ENCODE measurements around the gene GTF2B. TPM values are rescaled to one million over a fixed set of nuclear protein-coding genes. Genes with fewer than 3 reads are reported as not detected.
"Not testable (repeated sequence)": the region's sequence is repeated elsewhere in the genome, so short reads cannot be mapped to it uniquely, and the experiment has no call there.

The GTF2B gene
- total RNA-seq, 5 donors from 2014 or later (not counting 1 experiment from before 2014, with no cell fraction given): 34.2 to 54.5 (median 38.7) TPM

DNA sequence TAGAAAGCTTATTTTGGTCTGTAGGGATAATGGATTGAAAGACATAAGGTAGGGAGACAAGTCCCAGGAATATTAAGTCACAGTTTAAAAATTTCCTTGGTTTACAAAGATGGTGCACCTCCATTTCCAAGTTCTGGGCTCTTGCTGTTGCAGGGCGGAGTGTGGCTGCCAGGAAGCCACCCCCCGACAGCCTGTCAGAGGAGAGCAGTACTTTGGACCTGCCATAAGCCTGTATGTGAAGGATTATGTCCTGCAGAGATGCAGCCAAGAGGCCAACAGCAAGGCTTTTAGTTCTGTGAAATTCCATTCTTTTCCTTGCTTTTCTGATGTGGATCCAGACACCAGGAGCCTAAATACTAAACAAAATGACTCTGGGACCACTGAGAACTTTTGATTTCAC is 31.9 kb upstream of the GTF2B start:
- 100% methylated on average over 1 of the region's 2 CpGs for WGBS (ENCODE audit: insufficient coverage)
- ChIA-PET POLR2A (no interaction called here), CTCF (no interaction called here)
- Mint-ChIP-seq H3K4me1 (no peaks in the 10 kb centered on the region), H3K27ac (no peak overlapping the region), H3K36me3 (peaks cover 92% of the 10 kb centered on the region), H3K27me3 (no peaks in the 10 kb centered on the region), H3K4me3 (no peak overlapping the region), H3K9me3 (peaks cover 5 to 10% (median 8%) of the 10 kb centered on the region in 3 donors)
- Histone ChIP-seq H3K4me1 (ENCODE audit: control insufficient read depth in 1 of 2, extremely low read depth in 1 of 2, insufficient read depth in 2 of 2, low read length in 2 of 2) (no peaks in the 10 kb centered on the region), H3K9me3 (no peaks in the 10 kb centered on the region), H3K36me3 (ENCODE audit: control insufficient read depth in 2 of 2, extremely low read depth in 1 of 2, insufficient read depth in 1 of 2, low read length in 1 of 2) (peaks cover 15 to 39% of the 10 kb centered on the region in 2 donors), H3K4me3 (ENCODE audit: control insufficient read depth in 1 of 2, extremely low read depth in 1 of 2, low read length in 1 of 2) (no peak overlapping the region), H3K27ac (ENCODE audit: low read length) (no peak overlapping the region), H3K27me3 (replicated peaks in 1 of 2; ENCODE audit: control insufficient read depth in 2 of 2, extremely low read depth in 1 of 2, insufficient read depth in 2 of 2, low read length in 1 of 2) (no peaks in the 10 kb centered on the region)
- no peak for ATAC-seq (replicated peaks in 1 of 4)
- no peak for DNase-seq

DNA sequence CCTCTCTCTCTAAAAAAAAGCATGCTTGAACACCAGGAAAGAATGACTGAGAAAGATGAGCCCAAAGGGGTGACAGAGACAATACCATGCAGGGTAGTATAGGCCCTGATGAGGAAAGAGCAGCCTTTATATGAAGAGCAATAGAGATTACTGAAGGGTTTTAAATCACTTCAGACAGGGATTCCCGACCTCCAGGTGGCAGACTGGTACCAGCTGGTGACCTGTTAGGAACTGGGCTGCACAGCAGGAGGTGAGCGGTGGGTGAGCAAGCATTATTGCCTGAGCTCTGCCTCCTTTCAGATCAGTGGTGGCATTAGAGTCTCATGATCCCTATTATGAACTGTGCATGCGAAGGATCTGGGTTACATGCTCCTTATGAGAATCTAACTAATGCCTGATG is 30.8 kb upstream of the GTF2B start:
- CTCF ChIA-PET: interaction anchor here in 1 of 2 donors (0.6 kb wide), 1 partner anchor 78 kb away, joined by 7 read pairs; no protein-coding TSS in a partner anchor
- 97% methylated on average over 3 of the region's 3 CpGs for WGBS (ENCODE audit: insufficient coverage)

DNA sequence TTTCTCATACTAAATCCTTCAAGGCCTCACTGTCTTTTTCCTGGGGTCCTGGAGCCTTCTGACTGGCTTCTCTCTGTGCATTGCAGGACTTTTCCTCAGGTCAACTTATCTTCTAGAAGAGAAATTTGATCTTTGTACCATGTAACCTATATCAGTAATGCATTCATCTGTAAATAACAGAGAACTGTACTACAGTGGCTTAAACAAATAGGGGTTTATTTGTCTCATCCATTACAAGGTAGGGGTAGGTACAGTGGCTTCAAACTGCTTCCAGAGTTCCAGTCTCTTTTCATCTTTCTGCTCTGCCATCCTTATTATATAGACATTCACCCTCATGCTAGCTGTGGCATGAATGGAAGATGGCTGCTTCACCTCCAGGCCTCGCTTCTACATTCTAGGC is 29.5 kb upstream of the GTF2B start:
- POLR2A ChIA-PET: no interaction called here
- Histone ChIP-seq H3K27ac (ENCODE audit: low read length) (no peak overlapping the region), H3K27me3 (replicated peaks in 1 of 2; ENCODE audit: control insufficient read depth in 2 of 2, extremely low read depth in 1 of 2, insufficient read depth in 2 of 2, low read length in 1 of 2) (no peaks in the 10 kb centered on the region), H3K4me1 (ENCODE audit: control insufficient read depth in 1 of 2, extremely low read depth in 1 of 2, insufficient read depth in 2 of 2, low read length in 2 of 2) (no peaks in the 10 kb centered on the region), H3K4me3 (ENCODE audit: control insufficient read depth in 1 of 2, extremely low read depth in 1 of 2, low read length in 1 of 2) (no peak overlapping the region), H3K9me3 (peaks cover 7% of the 10 kb centered on the region), H3K36me3 (ENCODE audit: control insufficient read depth in 2 of 2, extremely low read depth in 1 of 2, insufficient read depth in 1 of 2, low read length in 1 of 2) (peaks cover 15 to 39% of the 10 kb centered on the region in 2 donors)
- H3K36me3 Mint-ChIP-seq: peaks cover 85% of the 10 kb centered on the region
- DNase-seq: no peak
- CTCF ChIA-PET: no interaction called here
- WGBS (ENCODE audit: insufficient coverage): no CpG with 5 or more reads among the region's 1 CpG
- no peaks in the 10 kb centered on the region for H3K27me3 Mint-ChIP-seq
- peaks cover 0 to 2% (median 0%) of the 10 kb centered on the region in 3 donors for H3K4me1 Mint-ChIP-seq
- H3K27ac Mint-ChIP-seq: no peak overlapping the region
- H3K4me3 Mint-ChIP-seq: no peak overlapping the region
- H3K9me3 Mint-ChIP-seq: peaks cover 19 to 30% (median 27%) of the 10 kb centered on the region in 3 donors
- ATAC-seq (replicated peaks in 1 of 4): no peak

More for the DNA sequence above, 30.8 kb upstream of the GTF2B start:
- DNase-seq: no peak
- no peaks in the 10 kb centered on the region for H3K27me3 Mint-ChIP-seq
- H3K4me3 Mint-ChIP-seq: no peak overlapping the region
- H3K36me3 Mint-ChIP-seq: peaks cover 87% of the 10 kb centered on the region
- Histone ChIP-seq H3K27me3 (replicated peaks in 1 of 2; ENCODE audit: control insufficient read depth in 2 of 2, extremely low read depth in 1 of 2, insufficient read depth in 2 of 2, low read length in 1 of 2) (no peaks in the 10 kb centered on the region), H3K36me3 (ENCODE audit: control insufficient read depth in 2 of 2, extremely low read depth in 1 of 2, insufficient read depth in 1 of 2, low read length in 1 of 2) (peaks cover 15 to 39% of the 10 kb centered on the region in 2 donors), H3K4me1 (ENCODE audit: control insufficient read depth in 1 of 2, extremely low read depth in 1 of 2, insufficient read depth in 2 of 2, low read length in 2 of 2) (no peaks in the 10 kb centered on the region), H3K27ac (ENCODE audit: low read length) (no peak overlapping the region), H3K9me3 (no peaks in the 10 kb centered on the region), H3K4me3 (ENCODE audit: control insufficient read depth in 1 of 2, extremely low read depth in 1 of 2, low read length in 1 of 2) (no peak overlapping the region)
- ATAC-seq (replicated peaks in 1 of 4): no peak
- no peak overlapping the region for H3K27ac Mint-ChIP-seq
- H3K4me1 Mint-ChIP-seq: no peaks in the 10 kb centered on the region
- POLR2A ChIA-PET: no interaction called here
- peaks cover 10 to 16% (median 16%) of the 10 kb centered on the region in 3 donors for H3K9me3 Mint-ChIP-seq

DNA sequence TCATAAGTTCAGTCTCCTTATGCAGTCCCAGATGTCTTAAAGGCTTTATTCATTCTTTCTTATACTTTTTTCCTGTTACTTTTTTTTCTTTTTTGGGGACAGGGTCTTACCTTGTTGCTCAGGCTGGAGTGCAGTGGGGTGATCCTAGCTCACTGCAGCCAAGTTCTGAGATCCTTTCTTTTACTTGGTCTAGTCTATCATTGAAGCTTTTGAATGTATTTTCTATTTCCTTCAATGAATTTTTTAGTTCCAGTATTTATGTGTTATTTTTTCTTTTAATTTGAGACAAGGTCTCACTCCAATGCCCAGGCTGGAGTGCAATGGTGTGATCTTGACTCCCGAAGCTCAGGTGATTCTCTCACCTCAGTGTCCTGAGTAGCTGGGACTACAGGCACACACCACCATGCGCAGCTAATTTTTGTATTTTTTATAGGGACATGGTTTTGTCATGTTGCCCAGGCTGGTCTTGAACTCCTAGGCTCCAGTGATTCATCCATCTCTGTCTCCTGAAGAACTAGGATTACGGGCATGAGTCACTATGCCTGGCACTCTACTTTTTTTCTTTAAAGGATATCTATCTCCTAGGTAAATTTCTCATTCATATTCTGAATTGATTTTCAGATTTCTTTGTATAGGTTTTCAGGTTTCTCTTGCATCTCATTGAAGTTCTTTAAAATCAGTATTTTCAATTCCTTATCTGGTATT is 26.1 kb upstream of the GTF2B start:
- 100% methylated on average over 1 of the region's 3 CpGs for WGBS (ENCODE audit: insufficient coverage)
- H3K27me3 Mint-ChIP-seq: no peaks in the 10 kb centered on the region
- POLR2A ChIA-PET: interaction anchor here in 1 of 2 donors (0.6 kb wide), 1 partner anchor 1004 kb away, joined by 3 read pairs; no protein-coding TSS in a partner anchor

DNA sequence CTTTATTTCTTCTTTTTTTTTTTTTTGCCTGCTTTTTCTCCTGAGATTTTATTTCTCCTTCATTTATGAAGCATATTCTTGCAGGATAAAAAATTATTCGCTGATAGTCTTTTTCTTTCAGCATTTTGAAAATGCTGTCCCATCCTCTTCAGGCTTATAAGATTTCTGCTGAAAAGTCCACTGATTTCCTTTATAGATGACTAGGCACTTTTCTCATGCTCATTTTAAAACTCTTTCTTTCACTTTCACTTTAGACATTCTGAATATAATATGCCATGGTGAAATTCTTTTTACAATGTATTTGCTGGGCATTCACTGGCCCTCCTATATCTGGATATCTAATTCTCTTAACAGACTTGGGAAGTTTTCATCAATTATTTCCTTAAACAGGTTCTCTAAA is 25.5 kb upstream of the GTF2B start:
- H3K36me3 ChIP-seq (ENCODE audit: control insufficient read depth in 2 of 2, extremely low read depth in 1 of 2, insufficient read depth in 1 of 2, low read length in 1 of 2): peaks cover 3 to 11% of the 10 kb centered on the region in 2 donors
- no peaks in the 10 kb centered on the region for H3K4me1 ChIP-seq (ENCODE audit: control insufficient read depth in 1 of 2, extremely low read depth in 1 of 2, insufficient read depth in 2 of 2, low read length in 2 of 2)
- no peak overlapping the region for H3K4me3 ChIP-seq (ENCODE audit: control insufficient read depth in 1 of 2, extremely low read depth in 1 of 2, low read length in 1 of 2)
- Mint-ChIP-seq H3K36me3 (peaks cover 47% of the 10 kb centered on the region), H3K9me3 (peaks cover 21 to 53% (median 45%) of the 10 kb centered on the region in 3 donors), H3K4me1 (peaks cover 0 to 5% (median 3%) of the 10 kb centered on the region in 3 donors), H3K4me3 (no peak overlapping the region), H3K27me3 (no peaks in the 10 kb centered on the region), H3K27ac (no peak overlapping the region)
- ChIA-PET CTCF (no interaction called here), POLR2A (no interaction called here)
- WGBS (ENCODE audit: insufficient coverage): no CpG with 5 or more reads among the region's 1 CpG
- peaks cover 7% of the 10 kb centered on the region for H3K9me3 ChIP-seq
- no peaks in the 10 kb centered on the region for H3K27me3 ChIP-seq (replicated peaks in 1 of 2; ENCODE audit: control insufficient read depth in 2 of 2, extremely low read depth in 1 of 2, insufficient read depth in 2 of 2, low read length in 1 of 2)
- no peak for DNase-seq
- no peak overlapping the region for H3K27ac ChIP-seq (ENCODE audit: low read length)
- ATAC-seq (replicated peaks in 1 of 4): no peak

More for the DNA sequence above, 26.1 kb upstream of the GTF2B start:
- Mint-ChIP-seq H3K9me3 (peaks cover 21 to 53% (median 45%) of the 10 kb centered on the region in 3 donors), H3K4me1 (peaks cover 0 to 2% (median 0%) of the 10 kb centered on the region in 3 donors), H3K36me3 (peaks cover 53% of the 10 kb centered on the region), H3K4me3 (no peak overlapping the region), H3K27ac (no peak overlapping the region)
- DNase-seq (no peak), ATAC-seq (replicated peaks in 1 of 4) (no peak)
- no peaks in the 10 kb centered on the region for H3K27me3 ChIP-seq (replicated peaks in 1 of 2; ENCODE audit: control insufficient read depth in 2 of 2, extremely low read depth in 1 of 2, insufficient read depth in 2 of 2, low read length in 1 of 2)
- no peaks in the 10 kb centered on the region for H3K4me1 ChIP-seq (ENCODE audit: control insufficient read depth in 1 of 2, extremely low read depth in 1 of 2, insufficient read depth in 2 of 2, low read length in 2 of 2)
- no peak overlapping the region for H3K27ac ChIP-seq (ENCODE audit: low read length)
- peaks cover 7% of the 10 kb centered on the region for H3K9me3 ChIP-seq
- H3K36me3 ChIP-seq (ENCODE audit: control insufficient read depth in 2 of 2, extremely low read depth in 1 of 2, insufficient read depth in 1 of 2, low read length in 1 of 2): peaks cover 3 to 13% of the 10 kb centered on the region in 2 donors
- no peak overlapping the region for H3K4me3 ChIP-seq (ENCODE audit: control insufficient read depth in 1 of 2, extremely low read depth in 1 of 2, low read length in 1 of 2)
- CTCF ChIA-PET: no interaction called here

DNA sequence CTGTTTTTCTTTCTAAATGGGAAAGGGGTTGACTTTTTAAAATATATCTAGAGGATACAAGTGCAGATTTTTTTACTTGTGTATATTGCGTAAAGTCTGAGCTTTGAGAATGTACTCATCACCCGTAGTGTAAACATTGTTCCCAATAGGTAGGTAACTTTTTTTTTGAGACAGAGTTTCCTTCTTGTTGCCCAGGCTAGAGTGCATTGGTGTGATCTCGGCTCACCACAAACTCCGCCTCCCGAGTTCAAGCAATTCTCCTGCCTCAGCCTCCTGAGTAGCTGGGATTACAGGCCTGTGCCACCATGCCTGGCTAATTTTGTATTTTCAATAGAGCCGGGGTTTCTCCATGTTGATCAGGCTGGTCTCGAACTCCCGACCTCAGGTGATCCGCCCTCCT is 20.4 kb upstream of the GTF2B start:
- H3K4me1 ChIP-seq (ENCODE audit: control insufficient read depth in 1 of 2, extremely low read depth in 1 of 2, insufficient read depth in 2 of 2, low read length in 2 of 2); CTCF ChIA-PET; H3K27ac Mint-ChIP-seq; H3K36me3 ChIP-seq (ENCODE audit: control insufficient read depth in 2 of 2, extremely low read depth in 1 of 2, insufficient read depth in 1 of 2, low read length in 1 of 2); DNase-seq; H3K4me3 Mint-ChIP-seq; H3K9me3 ChIP-seq; H3K27ac ChIP-seq (ENCODE audit: low read length); H3K36me3 Mint-ChIP-seq; POLR2A ChIA-PET; H3K27me3 Mint-ChIP-seq; H3K27me3 ChIP-seq (replicated peaks in 1 of 2; ENCODE audit: control insufficient read depth in 2 of 2, extremely low read depth in 1 of 2, insufficient read depth in 2 of 2, low read length in 1 of 2); ATAC-seq (replicated peaks in 1 of 4); H3K4me1 Mint-ChIP-seq; H3K4me3 ChIP-seq (ENCODE audit: control insufficient read depth in 1 of 2, extremely low read depth in 1 of 2, low read length in 1 of 2): not testable (repeated sequence)
- peaks cover 10 to 33% (median 25%) of the 10 kb centered on the region in 3 donors for H3K9me3 Mint-ChIP-seq
- 98% methylated on average over 6 of the region's 9 CpGs for WGBS (ENCODE audit: insufficient coverage)
